Measurements from ENCODE around the gene OTOA.
"Not testable (repeated sequence)": the region's sequence is repeated elsewhere in the genome, so short reads cannot be mapped to it uniquely, and the experiment has no call there.

OTOA gene

DNA sequence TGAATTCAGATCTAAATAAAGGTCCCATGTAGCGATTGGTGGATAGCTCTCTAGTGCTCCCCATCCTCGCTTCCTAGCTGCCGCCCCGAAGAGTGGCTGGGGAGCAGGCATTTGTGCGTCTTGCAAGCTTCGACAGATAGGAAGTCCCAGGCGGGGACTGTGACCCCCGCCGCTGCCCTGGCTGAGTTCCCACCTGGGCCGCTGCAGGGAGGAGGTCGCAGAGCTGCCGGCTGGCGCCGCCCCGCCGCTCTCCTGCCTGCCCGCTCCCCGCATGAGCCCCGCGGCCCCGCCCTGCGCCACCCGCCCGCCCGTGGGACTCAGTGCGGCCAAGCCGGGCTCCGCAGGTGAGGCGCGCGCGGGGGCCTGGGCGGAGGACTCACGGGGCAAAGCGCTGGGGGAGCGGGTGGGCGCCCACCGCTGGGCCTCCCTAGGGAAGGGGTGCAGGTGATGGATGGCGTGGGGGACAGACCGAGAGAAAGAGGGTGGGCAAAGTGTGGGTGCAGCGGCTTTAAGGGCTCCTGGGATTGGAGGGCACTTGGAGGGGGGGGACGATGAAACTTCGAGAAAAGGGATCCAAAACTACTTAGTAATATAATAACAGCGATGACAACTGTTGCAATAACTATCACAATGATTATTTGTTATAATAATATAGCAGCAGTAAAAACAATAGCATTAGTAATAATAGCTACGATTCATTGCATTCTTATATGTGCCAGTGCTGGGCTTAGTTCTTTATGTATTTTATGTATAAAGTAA, at the start of gene OTOA:
Gene OTOA (plus strand): TSS at position 80 of the 759 bp plus-strand sequence. CDS start 14,547 bp downstream, outside the sequence.
- no peak for DNase-seq

DNA sequence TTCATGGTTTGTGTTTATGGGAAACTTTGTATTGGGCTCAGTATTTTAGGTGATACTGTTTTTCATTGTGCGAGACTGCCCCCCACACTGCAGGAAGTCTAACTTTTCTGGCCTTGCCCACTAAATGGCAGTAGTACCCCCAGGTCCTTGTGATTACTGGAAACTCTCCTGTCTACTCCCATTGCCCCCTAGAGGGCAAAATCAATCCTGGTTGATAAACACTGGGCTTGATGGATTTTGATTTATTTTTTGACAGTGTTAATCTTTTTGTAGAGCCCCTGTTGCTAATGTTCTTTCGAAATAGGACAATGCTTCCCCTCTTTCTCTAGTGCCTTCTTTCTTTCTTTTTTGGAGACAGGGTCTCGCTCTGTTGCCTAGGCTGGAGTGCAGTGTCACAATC, 48.9 kb upstream of the OTOA start:
- no peak for DNase-seq

DNA sequence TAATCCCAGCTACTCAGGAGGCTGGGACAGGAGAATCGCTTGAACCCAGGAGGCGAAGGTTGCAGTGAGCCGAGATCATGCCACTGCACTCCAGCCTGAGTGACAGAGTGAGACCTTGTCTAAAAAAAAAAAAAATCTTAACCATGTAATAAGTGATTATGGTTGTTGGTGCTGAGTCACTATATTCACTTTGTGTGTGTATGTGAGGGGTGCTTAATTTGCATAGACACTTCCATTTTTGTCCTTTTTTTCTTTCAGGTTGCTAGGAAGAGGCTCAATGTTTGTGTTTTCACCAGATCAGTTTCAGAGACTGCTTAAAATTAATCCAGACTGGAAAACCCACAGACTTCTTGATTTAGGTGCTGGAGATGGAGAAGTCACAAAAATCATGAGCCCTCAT, 46.2 kb upstream of the OTOA start:
- no peak for DNase-seq

DNA sequence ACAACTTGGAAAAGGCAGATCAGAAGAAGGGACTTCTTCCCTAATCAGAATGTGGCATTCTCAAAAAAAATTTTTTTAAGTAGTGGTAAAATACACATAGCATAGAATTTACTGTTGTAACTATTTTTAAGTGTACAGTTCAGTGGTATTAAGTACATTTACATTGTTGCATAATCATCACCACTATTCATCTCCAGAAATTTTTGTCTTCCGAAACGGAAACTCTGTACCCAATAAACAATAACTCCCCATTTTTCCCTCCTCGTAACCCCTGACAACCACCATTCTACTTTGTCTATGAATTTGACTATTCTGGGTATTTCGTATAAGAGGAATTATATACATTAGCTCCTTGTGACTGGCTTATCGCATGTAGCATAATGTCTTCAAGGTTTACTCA, 45.5 kb upstream of the OTOA start:
- no peak for DNase-seq

DNA sequence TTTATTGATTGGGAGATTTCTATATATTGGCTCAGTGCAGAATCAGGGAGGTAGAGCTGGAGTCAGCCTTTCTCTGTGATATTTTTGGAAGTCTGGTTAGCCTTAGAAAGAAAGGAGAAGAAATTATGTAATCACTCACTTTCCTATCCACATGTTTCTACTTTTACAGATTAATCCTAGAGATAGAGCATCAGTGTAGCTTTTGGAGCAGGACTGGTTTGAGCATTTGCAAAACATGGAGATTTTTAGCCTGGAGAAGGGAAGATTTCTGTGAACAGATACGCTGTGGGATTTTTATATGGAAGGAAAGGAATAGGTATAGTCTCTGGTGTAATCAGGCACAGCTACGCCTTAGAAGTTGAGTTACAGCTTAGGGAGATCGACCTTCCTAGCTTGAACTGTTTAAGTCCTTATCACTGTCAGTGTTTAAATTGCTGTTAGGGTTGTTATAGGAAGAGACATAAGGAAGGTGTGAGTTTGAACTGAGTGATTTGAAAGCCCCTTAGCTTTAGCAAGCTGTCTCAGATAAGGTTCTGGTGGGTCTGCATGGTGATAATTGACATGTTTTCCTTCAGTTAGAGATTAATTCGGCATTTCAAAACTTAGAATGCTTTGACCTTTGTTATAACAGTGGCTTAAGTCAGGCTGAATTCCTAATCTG, 43.9 kb upstream of the OTOA start:
- no peak for DNase-seq

DNA sequence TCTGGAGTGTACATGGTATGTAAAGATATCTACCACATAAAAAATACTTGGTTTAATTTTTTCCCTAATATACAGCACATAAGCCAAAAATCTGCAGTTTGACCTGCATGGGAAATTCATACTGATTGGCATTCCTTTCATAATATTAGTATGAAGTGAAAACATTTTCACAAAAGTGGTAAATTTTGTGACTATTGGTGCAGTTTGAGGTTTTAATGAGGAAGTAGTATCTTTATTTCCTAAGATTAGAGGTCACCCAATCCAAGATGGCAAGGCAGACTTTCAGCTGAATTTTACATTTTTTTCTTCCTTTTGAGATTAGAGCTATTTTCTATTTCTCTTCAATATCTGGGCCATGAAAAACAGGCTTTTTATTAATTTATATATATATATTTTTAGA, 43.2 kb upstream of the OTOA start:
- no peak for DNase-seq

DNA sequence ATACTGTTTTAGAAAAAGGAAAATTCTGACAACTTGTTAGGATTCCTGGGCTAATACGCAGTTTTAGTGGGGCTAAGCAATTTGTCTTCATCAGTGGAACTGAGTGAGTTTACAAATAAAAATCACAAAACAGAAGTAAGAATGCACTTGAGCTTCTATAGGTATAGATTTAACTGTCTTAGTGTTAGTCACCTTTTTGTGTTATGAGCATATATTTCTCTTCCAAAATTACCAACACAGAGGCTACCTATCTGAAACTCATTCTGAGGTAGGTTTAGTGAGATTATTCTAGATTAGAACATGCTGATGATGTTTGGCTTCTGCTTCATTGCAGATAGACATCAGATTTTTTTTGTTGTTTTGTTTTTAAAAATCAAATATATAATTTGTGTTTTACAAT, 41.2 kb upstream of the OTOA start:
- no peak for DNase-seq

DNA sequence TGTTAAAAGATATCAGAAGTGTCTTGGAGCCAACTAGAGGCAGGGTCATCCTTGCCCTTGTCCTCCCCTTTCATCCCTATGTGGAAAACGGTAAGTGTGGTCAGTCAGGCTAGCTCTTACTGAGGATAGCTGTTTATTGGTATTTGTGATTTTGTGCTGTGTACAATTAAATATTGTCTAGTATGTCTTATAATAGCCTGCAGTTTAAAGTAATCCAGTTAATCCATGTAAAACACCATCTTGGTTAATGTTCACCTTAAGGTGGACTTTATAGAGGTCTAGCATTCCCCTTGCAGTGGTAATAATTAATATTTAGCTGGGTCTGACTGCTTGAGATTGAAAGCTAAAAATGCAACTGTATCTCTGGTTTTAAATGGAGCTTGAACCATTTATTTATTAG, 38.7 kb upstream of the OTOA start:
- DNase-seq, result no peak

DNA sequence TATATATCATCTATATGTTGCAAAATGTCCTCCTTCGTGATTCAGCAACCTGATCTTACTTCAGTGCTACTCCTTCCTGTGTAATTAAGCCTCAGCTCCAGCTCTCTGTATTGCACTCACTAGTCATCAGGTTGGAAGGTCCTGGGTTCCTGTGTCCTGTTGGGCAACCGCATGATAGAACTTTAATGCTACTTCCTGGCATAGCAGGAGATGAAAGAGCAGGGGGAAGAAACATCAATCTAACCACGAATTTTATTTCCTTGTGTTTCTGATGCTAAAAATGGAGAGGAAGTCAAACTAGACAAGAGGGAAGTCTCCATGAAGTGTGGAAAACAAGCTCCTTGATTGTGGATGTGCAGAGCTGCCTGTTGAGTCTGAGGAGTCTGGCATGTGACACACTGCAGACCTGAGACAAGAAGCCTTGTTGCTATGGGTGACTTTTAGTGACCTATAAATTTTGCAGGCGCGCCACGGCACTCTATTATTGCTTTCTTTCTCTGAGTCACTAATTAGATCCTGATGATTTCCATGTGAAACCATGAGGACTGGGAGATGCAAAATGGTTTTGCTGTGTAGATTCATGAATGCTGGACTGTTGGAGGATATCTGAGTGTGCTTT, 37.0 kb upstream of the OTOA start:
- DNase-seq, result no peak

DNA sequence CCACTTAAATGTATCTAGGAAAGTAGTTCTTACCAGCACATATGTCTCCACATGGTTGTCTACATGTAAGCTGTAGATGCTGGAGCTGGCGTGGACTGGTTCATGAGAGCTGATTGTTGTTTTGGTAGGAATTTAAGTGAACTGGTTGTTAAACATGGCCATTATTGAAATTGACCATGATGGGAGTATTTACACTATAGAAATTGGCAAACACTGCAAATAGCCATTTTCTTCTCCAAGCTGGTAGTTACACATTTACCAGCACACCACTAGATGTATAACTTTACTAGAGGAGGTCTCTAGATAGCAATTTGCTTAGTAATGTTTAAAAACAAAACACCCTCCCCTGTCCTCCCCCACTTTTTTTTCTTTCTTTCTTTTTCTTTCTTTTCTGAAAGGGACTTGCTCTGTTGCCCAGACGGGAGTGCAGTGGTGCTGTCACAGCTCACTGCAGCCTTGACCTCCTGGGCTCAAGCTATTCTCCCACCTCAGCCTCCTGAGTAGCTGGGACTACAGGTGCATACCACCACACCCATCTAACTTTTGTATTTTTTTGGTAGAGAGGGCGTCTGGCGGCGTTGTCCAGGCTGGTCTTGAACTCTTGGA, 35.5 kb upstream of the OTOA start:
- DNase-seq, result no peak

DNA sequence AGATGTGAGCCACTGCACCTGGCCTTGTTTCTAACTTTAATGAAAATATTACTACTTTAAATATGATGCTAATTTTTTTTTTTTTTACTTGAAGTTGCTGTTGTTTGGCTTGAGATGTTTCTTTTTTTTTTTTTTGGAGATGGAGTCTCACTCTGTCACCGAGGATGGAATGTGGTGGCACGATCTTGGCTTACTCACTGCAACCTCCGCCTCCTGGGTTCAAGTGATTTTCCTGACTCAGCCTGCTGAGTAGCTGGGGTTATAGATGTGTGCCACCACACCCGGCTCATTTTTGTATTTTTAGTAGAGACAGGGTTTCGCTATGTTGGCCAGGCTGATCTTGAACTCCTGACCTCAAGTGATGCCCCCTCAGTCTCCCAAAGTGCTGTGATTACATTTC, 35.0 kb upstream of the OTOA start:
- DNase-seq, result no peak

DNA sequence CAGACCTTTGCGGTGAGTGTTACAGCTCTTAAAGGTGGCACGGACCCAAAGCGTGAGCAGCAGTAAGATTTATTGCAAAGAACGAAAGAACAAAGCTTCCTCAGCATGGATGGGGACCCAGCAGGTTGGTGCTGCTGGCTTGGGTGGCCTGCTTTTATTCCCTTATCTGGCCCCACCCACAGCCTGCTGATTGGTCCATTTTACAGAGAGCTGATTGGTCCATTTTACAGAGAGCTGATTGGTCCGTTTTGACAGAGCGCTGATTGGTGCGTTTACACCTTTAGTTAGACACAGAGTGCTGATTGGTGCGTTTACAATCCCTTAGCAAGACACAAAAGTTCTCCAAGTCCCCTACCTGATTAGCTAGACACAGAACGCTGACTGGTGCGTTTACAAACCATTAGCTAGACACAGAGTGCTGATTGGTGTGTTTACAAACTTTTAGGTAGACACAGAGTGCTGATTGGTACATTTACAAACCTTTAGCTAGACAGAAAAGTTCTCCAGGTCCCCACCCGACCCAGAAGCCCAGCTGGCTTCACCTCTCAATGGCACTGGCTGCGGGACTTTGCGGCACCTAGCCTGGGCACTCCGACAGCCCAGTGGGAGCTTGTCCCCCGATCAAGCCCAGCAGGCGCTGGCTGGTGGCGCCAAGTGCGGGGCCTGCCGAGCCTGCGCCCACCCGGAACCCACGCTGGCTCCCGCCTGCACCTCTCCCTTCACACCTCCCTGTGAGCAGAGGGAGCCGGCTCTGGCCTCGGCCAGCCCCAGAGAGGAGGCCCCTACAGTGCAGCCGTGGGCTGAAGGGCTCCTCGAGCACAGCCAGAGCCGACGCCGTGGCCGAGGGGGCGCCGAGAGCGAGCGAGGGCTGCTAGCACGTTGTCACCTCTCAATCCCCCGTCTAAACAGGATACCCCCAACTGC, 33.9 kb upstream of the OTOA start:
- DNase-seq, result not testable (repeated sequence)

DNA sequence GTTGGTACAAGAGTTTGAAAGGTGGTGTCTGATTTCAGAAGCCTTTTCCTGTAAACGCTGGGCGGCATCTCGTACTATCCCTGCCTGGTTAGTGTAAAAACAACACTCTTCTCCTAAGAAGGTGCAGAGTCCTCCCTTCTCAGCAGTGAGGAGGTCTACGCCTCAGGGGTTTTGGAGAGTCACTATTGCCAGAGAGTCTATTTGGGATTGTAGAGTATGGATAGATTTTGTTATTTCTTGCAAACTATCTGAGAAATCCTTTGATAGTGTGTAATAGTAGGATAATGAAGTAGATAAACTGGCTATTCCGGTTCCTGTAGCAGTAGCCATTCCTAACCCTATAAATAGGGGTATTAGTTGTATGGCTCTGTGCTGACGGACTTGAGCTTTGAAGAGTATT, 32.9 kb upstream of the OTOA start:
- DNase-seq, result not testable (repeated sequence)

DNA sequence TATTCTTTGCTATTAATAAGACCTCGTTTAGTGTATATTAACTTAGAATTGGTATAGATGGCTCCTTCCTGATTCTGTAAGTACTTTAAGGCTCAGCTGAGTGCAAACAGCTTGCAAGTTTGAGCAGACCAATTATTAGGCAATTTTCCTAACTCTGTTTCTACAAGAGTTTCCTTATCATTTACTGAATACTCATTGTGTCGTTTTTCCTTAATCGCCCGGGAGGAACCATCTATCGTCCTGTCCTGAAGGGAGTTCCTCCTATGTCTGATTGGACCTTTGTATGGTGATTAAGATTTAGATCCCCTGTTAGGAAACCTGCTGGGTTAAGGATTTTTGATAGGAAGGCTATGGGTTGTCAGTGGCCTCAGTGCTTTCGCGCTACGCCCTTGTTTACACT, 32.4 kb upstream of the OTOA start:
- DNase-seq, result not testable (repeated sequence)

DNA sequence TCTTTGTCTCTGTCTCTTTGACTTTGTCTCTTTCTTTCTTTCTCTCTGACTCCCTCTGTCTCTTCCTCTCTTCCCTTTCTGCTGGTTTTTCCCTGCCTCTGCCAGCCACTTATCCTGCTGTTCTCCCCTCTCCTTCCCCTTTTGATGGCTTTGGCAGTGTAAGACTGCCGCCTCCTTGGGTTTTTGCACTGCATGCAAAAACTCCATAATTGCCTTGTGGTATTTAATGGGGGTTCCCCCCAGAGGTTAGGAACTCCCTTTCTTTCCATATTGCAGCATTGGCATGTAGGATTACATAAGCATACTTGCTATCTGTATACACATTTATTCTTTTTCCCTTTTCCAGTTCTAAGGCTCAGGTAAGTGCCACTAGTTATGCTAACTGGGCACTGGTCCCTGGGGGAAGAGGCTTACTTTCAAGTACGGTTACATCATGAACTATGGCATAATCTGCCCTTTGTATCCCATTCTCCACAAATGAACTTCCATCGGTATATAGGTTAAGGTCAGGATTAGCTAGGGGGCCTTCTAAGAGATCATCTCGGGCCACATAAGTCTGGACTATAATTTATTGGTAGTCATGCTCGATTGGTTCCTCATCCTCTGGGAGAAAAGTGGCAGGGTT, 31.7 kb upstream of the OTOA start:
- DNase-seq, result not testable (repeated sequence)

DNA sequence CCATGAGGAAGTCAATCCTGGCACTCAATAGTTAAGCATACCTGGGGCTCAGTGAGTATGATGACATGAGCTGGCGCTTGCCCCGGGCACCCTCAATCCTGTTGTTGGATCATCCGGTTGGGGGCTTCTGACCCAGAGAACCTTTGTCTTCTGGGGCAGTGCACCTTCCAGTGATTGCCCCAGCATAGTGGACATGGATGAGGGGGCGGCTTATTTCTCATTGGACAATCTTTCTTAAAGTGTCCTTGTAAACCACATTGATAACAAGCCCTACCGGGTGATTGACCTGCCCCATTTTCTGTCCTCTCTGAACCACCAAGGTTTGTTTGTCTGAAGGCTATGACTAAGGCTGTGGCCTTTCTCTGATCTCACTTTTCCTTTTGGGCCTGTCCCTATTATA, 29.6 kb upstream of the OTOA start:
- DNase-seq, result no peak

DNA sequence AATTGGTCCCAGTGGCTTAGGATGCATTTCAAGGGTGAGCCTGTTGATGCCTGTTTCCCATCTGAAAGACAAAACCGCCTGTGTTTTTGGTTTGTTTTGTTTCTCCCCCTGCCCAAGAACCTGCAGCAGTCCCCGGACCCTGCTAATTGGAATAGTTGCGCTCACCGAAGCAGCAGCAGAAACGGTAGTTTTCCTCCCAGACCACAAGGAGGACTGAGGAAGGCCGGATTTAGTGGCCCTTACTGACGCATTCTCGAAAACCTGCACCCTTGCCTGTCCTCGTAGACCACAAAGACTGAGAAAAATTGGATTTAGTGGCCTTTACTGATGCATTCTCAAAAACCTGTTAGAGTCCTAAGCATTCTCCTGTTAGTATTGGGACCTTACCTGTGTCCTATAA, 28.1 kb upstream of the OTOA start:
- not testable (repeated sequence) for DNase-seq

DNA sequence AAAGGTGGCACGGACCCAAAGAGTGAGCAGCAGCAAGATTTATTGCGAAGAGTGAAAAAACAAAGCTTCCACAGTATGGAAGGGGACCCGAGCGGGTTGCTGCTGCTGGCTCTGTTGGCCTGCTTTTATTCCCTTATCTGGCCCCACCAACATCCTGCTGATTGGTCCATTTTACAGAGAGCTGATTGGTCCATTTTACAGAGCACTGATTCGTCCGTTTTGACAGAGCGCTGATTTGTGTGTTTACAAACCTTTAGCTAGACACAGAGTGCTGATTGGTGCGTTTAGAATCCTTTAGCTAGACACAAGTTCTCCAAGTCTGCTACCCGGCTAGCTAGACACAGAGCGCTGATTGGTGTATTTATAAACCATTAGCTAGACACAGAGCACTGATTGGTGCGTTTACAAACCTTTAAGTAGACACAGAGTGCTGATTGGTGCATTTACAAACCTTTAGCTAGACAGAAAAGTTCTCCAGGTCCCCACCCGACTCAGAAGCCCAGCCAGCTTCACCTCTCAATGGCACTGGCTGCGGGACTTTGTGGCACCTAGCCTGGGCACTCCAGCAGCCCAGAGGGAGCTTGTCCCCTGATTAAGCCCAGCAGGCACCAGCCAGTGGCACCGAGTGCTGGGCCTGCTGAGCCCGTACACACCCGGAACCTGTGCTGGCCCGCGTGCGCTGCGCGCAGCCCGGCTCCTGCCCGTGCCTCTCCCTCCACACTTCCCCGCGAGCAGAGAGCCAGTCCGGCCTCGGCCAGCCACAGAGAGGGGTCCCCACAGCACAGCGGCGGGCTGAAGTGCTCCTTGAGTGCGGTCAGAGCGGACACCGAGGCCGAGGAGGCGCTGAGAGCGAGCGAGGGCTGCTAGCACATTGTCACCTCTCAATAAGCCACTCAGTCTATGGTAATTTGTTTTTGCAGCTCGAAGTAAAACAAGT, 26.5 kb upstream of the OTOA start:
- no peak for DNase-seq

DNA sequence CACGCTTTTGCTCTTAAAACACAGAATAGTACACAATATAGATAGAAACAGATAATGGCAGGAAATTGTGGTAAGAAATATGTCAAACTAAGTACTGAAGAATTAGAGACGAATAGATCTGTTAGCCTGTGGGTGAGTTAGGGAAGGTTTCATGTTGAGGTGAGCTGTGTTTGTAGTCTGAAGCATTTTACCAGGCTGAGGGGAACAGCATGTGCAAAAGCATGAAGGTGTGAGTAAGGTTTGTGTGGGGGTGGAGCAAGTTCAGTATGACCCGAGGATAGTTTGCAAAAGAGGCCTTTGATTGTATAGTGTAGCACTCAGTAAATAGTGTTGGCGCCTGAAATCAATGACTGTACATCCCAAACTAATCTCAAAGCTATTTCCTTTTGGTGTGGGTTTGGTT, 25.2 kb upstream of the OTOA start:
- no peak for DNase-seq

DNA sequence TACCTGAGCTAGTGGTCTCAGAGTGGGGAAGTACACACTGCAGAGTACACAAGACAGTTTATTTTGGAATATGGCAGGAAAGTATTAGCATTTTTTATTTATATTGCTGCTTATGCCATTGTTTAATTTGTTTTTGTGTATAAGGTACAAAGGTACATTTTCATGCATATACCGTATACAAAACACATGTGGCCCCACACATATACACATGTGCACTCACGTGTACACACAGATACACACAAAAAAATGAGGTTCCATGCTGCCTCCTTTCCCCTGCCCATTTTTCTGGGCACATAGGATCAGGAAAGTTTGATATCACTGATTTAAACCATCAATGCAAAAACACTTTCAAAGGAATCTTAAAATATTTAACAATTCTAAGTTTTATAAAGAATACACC, 24.3 kb upstream of the OTOA start:
- DNase-seq, result no peak

DNA sequence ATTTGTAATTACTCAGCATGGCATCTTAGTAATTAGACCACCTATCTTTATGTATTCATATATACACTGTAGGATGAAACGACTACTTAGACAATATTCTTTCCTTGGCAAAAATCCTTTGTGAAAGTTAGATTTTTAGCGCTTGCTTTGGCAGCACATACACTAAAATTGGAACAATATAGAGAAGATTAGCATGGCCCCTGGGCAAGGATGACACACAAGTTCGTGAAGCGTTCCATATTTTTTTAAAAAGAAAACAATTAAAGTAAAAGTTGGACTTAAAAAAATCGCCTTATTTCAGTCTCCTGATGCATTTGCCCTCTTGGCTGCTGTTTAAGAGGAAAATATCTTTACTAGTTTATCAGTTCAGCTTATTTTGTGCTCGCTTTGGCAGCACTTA, 21.9 kb upstream of the OTOA start:
- DNase-seq, result no peak
